Measurements from ENCODE around the gene DPP3. TPM values are rescaled to one million over a fixed set of nuclear protein-coding genes. Genes with fewer than 3 reads are reported as not detected.

The DPP3 gene
- total RNA-seq, 2 donors from 2014 or later: 15.8 to 52.4 TPM

- WGBS, 2 donors: 91 to 93% methylated on average over 8 of the region's 9 CpGs
- Histone ChIP-seq H3K36me3 (replicated peaks in 1 of 2; ENCODE audit: insufficient read depth in 1 of 2, low read depth in 2 of 2) (no peaks in the 10 kb centered on the region), H3K9me3 (no peaks in the 10 kb centered on the region), H3K27ac (no peak overlapping the region), H3K27me3 (no peaks in the 10 kb centered on the region), H3K4me3 (no peak overlapping the region), H3K4me1 (peaks cover 10% of the 10 kb centered on the region)
- intact Hi-C loops (cut with DNase I): no loop called here
- no peak for DNase-seq
- no peak for ATAC-seq
- TF ChIP-seq POLR2A (IDR thresholded peaks at IDR 0.05) (no peak), CTCF (IDR thresholded peaks at IDR 0.05) (no peak)
Observed at GRCh38 chr11:66472054-66472453, 8.2 kb upstream of the DPP3 start.

- H3K4me3 ChIP-seq: no peak overlapping the region
- H3K27me3 ChIP-seq: no peaks in the 10 kb centered on the region
- no peak for ATAC-seq
- H3K4me1 ChIP-seq: peaks cover under 1% of the 10 kb centered on the region
- intact Hi-C loops (cut with DNase I): no loop called here
- WGBS, 2 donors: 89 to 92% methylated on average over 11 of the region's 11 CpGs
- no peak for DNase-seq
- TF ChIP-seq POLR2A (IDR thresholded peaks at IDR 0.05) (no peak), CTCF (IDR thresholded peaks at IDR 0.05) (no peak)
- no peaks in the 10 kb centered on the region for H3K9me3 ChIP-seq
- H3K27ac ChIP-seq: no peak overlapping the region
- H3K36me3 ChIP-seq (replicated peaks in 1 of 2; ENCODE audit: insufficient read depth in 1 of 2, low read depth in 2 of 2): no peaks in the 10 kb centered on the region
Observed at GRCh38 chr11:66473167-66473566, 7.1 kb upstream of the DPP3 start.

GRCh38 chr11:66473608-66474515, 6.4 kb upstream of the DPP3 start:
- 81 to 85% methylated on average over 5 to 20 of the region's 20 CpGs for WGBS, 2 donors
- Histone ChIP-seq H3K27me3 (no peaks in the 10 kb centered on the region), H3K36me3 (replicated peaks in 1 of 2; ENCODE audit: insufficient read depth in 1 of 2, low read depth in 2 of 2) (no peaks in the 10 kb centered on the region), H3K4me3 (no peak overlapping the region), H3K27ac (no peak overlapping the region), H3K9me3 (no peaks in the 10 kb centered on the region), H3K4me1 (peaks cover 3% of the 10 kb centered on the region)
- TF ChIP-seq CTCF (IDR thresholded peaks at IDR 0.05): no peak
- TF ChIP-seq POLR2A (IDR thresholded peaks at IDR 0.05): no peak
- DNase-seq (no peak), ATAC-seq (no peak)
- intact Hi-C loops (cut with DNase I): no loop called here

- no peak for DNase-seq
- Histone ChIP-seq H3K27me3 (no peaks in the 10 kb centered on the region), H3K4me1 (peaks cover 8% of the 10 kb centered on the region), H3K36me3 (replicated peaks in 1 of 2; ENCODE audit: insufficient read depth in 1 of 2, low read depth in 2 of 2) (no peaks in the 10 kb centered on the region), H3K27ac (no peak overlapping the region), H3K9me3 (no peaks in the 10 kb centered on the region), H3K4me3 (no peak overlapping the region)
- ATAC-seq: no peak
- WGBS, 2 donors: 40 to 89% methylated on average over 1 to 39 of the region's 44 CpGs
- intact Hi-C loops (cut with DNase I): no loop called here
- TF ChIP-seq CTCF (IDR thresholded peaks at IDR 0.05): no peak
- TF ChIP-seq POLR2A (IDR thresholded peaks at IDR 0.05): no peak
Observed at GRCh38 chr11:66475349-66476172, 4.7 kb upstream of the DPP3 start.
